GM21529 (cell line): Measurements from ENCODE around the gene CCNI2.

Experiments used
- ATAC-seq: cut with Tn5 transposase; IDR thresholded peaks from one replicate; pipeline ENCODE4 v1.9.1; 2021; ENCODE audit not compliant: unreplicated experiment

CCNI2 gene

GRCh38 chr5:132749506-132749905 lies 2.3 kb downstream of the CCNI2 start:
- ATAC-seq = no peak

- peak; percentile 42 for ATAC-seq
These were observed 3.4 kb downstream of the CCNI2 start for GRCh38 chr5:132750471-132751230.

- ATAC-seq = peak; percentile 35
These were observed 4.2 kb downstream of the CCNI2 start for GRCh38 chr5:132751444-132751843.

GRCh38 chr5:132751971-132752580 lies 4.8 kb downstream of the CCNI2 start:
- ATAC-seq = no peak

GRCh38 chr5:132752581-132753125 lies 5.4 kb downstream of the CCNI2 start:
- ATAC-seq = no peak

GRCh38 chr5:132753135-132753987 lies 6.1 kb downstream of the CCNI2 start:
- ATAC-seq = no peak

GRCh38 chr5:132754111-132754510 lies 6.9 kb downstream of the CCNI2 start:
- no peak for ATAC-seq

- ATAC-seq = no peak
These were observed 7.7 kb downstream of the CCNI2 start for GRCh38 chr5:132754947-132755346.

- no peak for ATAC-seq
These were observed 9.3 kb downstream of the CCNI2 start for GRCh38 chr5:132756542-132756941.

GRCh38 chr5:132758451-132758850 lies 11.2 kb downstream of the CCNI2 start:
- ATAC-seq = no peak

- no peak for ATAC-seq
These were observed 12.2 kb downstream of the CCNI2 start for GRCh38 chr5:132759114-132760048.

GRCh38 chr5:132760049-132760420 lies 12.8 kb downstream of the CCNI2 start:
- ATAC-seq = no peak

- ATAC-seq = no peak
These were observed 13.5 kb downstream of the CCNI2 start for GRCh38 chr5:132760601-132761317.

GRCh38 chr5:132761321-132762240 lies 14.4 kb downstream of the CCNI2 start:
- ATAC-seq = no peak

- no peak for ATAC-seq
These were observed 15.2 kb downstream of the CCNI2 start for GRCh38 chr5:132762246-132763000.

- no peak for ATAC-seq
These were observed 16.2 kb downstream of the CCNI2 start for GRCh38 chr5:132763181-132764036.

GRCh38 chr5:132764051-132764450 lies 16.8 kb downstream of the CCNI2 start:
- no peak for ATAC-seq
